NOMO-1 (cell line): Measurements from ENCODE around the gene DCDC1.
A peak's percentile ranks its signal among the peaks of the same experiment; 100 is the strongest.

ENCODE experiments used
- DNase-seq, 2 experiments: peaks; one replicate each; lab custom pipeline; 2025; ENCODE audit not compliant: unreplicated experiment in 2 of 2; lab: John Stamatoyannopoulos, UW

Gene DCDC1

DNA sequence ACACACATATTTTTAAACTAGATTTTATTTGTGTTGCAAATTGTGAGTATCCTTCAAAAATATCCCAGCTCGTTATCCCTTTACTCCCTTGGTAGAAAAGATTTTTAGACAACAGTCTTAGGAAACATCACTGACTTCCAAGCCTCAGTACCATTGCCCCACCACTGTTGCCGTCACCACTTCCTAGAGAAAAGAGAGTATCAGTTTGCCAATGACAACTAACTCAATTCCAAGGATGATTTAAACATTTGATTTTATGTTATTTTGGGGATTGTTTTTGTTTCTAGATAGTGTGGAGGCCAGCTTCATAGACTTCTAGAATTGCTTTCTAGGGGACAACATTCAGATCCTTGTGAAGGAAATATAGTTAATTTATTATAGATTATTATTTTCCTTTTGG lies 509.4 kb downstream of the DCDC1 start:
- no peak for DNase-seq

DNA sequence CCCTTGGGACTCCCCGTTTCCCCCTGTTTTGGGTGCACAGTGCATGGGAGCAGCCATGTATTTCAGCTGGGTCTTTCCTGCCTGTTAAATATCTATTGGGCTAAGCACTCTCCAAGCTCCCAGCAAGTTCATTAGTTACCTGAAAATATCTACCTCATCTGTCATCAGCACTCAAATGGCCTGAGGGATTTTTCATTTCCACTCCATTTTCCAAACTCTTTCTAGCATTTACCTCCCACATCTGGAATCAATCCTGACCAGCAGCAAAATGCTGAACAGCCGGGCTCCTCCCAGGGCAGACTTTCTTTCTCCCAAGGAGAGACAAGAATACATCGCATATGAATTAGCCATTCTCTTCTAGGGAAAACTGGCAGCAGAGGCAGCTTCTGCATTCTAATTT lies 509.9 kb downstream of the DCDC1 start:
- DNase-seq, result no peak

GRCh38 chr11:30855383-30856006 lies 514.0 kb downstream of the DCDC1 start:
- DNase-seq, result peak in 1 of 2 experiments; percentile 5

DNA sequence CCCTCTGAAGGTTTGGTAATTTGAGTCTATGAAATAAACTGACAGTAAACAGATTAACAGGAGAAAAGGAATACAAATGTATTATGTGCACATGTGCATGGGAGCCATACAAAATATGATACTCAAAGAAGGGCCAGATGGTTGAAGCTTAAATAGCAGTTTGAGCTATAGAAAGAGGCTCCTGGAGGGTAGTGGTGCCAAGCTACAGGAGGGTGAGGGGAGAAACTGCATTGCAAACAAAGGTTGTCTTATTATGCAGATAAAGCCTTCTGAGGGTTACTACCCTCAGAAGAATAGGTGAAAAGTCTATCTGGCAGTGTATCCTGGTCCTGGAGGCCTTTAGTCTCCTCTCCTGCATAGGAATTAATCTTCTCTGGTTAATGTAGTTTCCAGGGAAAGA lies 516.1 kb downstream of the DCDC1 start:
- DNase-seq, result no peak

- no peak for DNase-seq
Observed at GRCh38 chr11:30852645-30853044, 516.9 kb downstream of the DCDC1 start.

DNA sequence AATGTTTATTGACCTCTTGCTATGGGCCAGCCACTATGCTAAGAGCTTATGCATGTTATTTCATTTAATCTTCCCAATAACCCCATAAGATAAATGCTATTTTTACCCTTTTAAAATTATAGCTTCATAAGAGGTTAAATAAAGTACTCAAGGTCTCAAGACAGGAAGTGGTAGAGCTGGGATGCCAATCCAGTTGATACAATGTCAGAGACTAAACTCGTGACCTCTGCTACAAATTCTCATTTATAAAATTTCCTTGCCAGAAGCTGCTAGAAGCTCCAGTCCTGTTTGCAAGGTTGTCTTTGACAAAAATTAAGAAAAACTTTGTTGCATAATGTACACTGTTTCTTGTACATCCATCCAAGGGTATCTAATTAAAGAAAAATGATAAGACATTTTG lies 517.4 kb downstream of the DCDC1 start:
- no peak for DNase-seq

DNA sequence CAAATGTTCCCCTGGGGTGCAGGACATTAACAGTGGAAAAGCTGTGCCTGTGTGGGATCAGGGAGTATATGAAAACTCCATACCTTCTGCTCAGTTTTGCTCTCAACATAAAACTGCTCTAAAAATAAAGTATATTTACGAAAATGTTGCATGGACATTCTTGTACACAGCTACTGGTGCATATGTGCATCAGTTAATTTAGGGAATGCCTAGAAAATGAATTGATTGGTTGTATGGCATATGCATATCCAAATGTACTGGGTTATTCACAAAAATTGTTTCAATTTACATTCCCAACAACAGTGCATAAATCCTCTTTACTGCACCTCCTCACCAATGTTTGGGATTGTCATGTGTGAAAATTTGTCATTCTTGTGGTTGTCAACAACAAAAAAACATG lies 532.3 kb downstream of the DCDC1 start:
- no peak for DNase-seq

DNA sequence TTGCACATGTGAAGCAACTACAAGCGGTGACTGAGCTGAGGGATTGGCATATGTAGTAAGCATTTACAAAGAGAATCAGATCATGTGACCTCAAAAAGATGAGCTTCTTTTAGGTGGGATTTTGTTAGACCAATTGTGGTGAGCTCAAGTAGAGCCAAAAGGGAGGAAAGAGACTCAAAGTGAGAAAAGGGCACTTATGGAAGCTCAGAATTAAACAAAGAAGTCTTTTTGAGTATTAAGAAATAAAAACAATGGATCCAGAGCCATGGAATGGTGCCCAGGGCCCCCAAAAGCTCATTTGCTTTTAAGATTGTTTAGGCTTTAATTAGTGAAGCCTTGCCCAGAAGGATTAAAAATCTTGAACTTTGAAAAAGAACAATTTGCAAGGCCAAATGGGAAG lies 536.7 kb downstream of the DCDC1 start:
- DNase-seq, result no peak

- no peak for DNase-seq
Observed at GRCh38 chr11:30830681-30831080, 538.9 kb downstream of the DCDC1 start.

GRCh38 chr11:30826911-30827310 lies 542.6 kb downstream of the DCDC1 start:
- DNase-seq, result no peak

- no peak for DNase-seq
Observed at GRCh38 chr11:30825723-30826122, 543.8 kb downstream of the DCDC1 start.

DNA sequence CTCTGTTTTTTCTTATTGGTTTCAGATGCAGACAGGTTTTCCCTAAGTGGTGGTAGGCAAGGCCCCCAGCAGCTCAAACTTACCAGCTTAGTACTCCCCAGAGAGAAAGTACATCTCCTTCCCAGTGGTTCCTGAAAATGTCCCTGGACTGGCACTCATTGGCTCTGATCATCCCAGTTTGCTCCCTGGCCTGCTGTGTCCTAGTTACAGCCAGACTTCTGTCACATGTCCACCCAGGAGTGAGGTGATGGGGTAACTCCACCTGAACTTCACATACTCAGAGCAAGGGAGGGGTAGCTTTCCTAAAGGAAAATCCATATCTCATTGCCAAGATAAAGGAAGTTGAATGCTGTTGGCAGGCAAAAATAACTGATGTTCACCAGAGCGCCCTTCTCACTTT lies 546.4 kb downstream of the DCDC1 start:
- DNase-seq, result no peak

DNA sequence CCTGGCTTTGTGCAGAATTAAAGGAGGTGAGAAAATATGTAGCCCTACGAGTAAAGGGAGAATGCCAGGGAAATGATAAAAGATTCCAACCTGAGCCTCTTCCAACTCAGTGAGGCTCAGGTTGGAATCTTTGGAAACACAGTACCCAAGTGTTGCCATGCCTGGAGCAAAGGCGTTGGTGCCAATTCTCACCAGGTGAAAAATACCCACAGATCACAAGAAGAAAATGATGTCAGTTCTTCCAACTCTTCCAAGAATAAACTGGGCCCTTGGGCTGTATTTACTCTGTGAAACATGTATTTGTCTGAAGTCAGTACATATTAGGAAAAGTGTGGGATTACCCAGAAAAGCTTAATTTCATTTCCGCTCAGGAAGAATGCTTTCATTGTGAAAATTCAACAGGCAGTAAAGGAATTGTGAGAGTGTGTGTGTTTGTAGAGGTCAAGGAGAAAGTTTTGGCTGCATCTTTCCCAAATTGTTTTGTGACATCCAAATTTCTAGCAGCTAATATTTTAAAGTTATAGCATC lies 548.0 kb downstream of the DCDC1 start:
- DNase-seq, result no peak

- DNase-seq, result no peak
Observed at GRCh38 chr11:30818721-30819120, 550.8 kb downstream of the DCDC1 start.

DNA sequence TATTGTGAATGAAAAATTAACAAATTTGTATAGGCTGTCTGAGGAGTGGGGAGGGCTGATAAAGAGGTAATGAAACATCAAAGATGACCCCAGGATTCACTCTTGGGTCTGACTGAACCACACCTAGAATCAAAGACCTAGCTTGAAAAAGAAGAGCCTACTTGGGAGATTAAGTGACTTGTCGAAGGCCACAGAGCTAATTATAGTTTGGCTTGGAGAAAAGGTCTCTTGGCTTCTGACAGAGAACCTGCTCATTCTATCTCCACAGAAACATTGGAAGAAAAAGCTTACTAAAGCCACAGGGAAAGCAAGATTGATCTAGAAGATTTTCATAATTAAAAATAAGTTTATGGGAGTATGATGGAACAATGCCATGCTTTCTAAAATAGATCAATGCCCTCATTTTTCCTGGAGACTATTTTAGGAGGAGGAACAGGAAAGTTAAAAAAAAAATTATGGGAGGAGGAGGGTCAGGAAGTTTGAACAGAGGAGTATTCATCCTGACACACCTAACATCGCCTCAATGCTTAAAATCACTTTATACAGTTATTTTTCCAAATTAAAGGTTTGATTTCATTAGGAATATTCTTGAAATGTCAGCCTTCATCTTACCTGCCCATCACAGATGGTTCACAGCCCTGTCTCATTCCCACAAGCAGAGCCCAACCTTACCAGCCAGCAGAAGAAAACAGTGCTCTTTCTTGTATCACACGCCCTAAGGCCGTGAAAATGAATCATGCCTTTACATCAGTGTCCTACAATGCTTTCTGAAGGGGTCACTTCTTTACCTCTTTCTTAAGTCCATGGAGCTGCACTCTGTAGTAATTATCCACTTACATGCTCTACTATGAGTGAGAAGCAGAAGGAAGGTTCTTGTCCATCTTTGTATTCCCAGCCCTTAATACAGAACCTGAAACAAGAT lies 552.3 kb downstream of the DCDC1 start:
- DNase-seq, result no peak

- DNase-seq, result no peak
Observed at GRCh38 chr11:30815619-30816018, 553.9 kb downstream of the DCDC1 start.

DNA sequence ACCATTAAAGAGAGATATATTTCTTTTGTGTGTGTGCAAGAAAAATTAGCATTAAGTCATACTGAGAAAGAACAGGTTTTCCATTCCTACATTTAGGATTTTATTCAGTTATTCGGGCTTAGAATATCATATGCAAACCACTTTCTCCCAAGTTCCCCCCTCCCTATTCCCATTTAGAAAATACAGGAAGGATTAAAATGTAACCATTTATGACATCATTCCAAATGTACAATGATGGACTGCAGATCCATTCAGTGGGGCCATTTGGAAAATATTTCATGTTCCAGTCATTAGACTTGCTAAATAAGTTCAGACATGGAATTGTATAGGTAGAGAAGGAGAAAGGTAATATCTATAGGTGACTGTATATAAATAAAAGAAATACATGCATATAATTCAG lies 554.8 kb downstream of the DCDC1 start:
- DNase-seq, result no peak
